SH-SY5Y (cell line): ENCODE data around the gene METTL22.

ENCODE experiments used
- GATA2 ChIP-seq: IDR thresholded peaks from 2 replicates; pipeline ENCODE4 v1.6.1; 2011; ENCODE audit warnings: mild to moderate bottlenecking, low read depth, low read length
- GATA3 ChIP-seq: IDR thresholded peaks from 2 replicates; pipeline ENCODE4 v1.6.1; 2011; ENCODE audit warnings: low read depth, mild to moderate bottlenecking, low read length, moderate library complexity

GRCh38 chr16:8669481-8669880 lies 48.0 kb downstream of the METTL22 start:
- no peak for TF ChIP-seq GATA2
- no peak for TF ChIP-seq GATA3
